ENCODE data around the gene MRC2. TPM values are rescaled to one million over a fixed set of nuclear protein-coding genes. Genes with fewer than 3 reads are reported as not detected.

MRC2 gene, protein sequence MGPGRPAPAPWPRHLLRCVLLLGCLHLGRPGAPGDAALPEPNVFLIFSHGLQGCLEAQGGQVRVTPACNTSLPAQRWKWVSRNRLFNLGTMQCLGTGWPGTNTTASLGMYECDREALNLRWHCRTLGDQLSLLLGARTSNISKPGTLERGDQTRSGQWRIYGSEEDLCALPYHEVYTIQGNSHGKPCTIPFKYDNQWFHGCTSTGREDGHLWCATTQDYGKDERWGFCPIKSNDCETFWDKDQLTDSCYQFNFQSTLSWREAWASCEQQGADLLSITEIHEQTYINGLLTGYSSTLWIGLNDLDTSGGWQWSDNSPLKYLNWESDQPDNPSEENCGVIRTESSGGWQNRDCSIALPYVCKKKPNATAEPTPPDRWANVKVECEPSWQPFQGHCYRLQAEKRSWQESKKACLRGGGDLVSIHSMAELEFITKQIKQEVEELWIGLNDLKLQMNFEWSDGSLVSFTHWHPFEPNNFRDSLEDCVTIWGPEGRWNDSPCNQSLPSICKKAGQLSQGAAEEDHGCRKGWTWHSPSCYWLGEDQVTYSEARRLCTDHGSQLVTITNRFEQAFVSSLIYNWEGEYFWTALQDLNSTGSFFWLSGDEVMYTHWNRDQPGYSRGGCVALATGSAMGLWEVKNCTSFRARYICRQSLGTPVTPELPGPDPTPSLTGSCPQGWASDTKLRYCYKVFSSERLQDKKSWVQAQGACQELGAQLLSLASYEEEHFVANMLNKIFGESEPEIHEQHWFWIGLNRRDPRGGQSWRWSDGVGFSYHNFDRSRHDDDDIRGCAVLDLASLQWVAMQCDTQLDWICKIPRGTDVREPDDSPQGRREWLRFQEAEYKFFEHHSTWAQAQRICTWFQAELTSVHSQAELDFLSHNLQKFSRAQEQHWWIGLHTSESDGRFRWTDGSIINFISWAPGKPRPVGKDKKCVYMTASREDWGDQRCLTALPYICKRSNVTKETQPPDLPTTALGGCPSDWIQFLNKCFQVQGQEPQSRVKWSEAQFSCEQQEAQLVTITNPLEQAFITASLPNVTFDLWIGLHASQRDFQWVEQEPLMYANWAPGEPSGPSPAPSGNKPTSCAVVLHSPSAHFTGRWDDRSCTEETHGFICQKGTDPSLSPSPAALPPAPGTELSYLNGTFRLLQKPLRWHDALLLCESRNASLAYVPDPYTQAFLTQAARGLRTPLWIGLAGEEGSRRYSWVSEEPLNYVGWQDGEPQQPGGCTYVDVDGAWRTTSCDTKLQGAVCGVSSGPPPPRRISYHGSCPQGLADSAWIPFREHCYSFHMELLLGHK (N-terminal part only)
- 208 and 563 TPM in 2 replicates for total RNA-seq

DNA sequence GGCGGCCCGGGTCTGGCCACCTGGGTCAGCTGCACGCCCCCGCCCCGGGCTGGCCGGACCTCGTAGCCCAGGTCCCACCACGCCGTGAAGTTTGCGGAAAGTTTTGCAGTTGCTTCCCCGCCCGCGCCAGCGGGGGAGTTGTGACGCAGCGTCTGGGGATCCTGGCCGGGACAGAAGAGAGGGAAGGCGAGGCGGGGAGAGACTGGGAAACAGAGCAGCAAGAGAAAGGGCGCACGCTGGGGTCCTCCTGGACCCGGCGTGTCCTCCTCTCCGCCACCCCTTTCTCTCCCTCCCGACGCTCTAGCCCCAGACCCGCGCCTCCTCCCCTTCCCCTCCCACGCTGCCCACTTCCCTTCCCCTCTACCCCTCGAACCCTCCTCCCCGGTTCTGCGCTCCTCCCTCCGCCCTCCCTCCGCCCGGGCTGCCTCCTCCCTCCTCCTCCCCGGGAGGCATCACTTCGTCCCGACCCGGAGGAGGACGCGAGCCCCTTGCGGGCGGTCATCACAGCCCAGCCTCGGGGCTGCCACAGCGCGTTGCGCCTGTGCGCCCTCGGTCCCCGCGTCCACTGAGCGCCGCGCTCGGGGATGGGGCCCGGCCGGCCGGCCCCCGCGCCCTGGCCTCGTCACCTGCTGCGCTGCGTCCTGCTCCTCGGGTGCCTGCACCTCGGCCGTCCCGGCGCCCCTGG, at the start of gene MRC2:
TSS of gene MRC2 (plus strand) at position 452 of the 685 bp plus-strand sequence. CDS start at position 585, 133 bp downstream.

Other genes starting within 250 kb of the MRC2 start
- not detected in 2 replicates for gene EFCAB3, start 247.1 kb upstream of the MRC2 start, total RNA-seq
- gene METTL2A, start 203.8 kb upstream of the MRC2 start, total RNA-seq, result 24.4 and 26.5 TPM in 2 replicates
- gene TLK2, start 148.8 kb upstream of the MRC2 start, total RNA-seq, result 67.4 and 81.3 TPM in 2 replicates
- under 0.01 TPM in 1 of 2 replicates, not detected in the other for gene MARCHF10, start 180.6 kb downstream of the MRC2 start, total RNA-seq

Data from uterine smooth muscle cell (primary cell).